SU-DHL-6 (cell line): Measurements from ENCODE around the gene MYO1D.
"Not testable (repeated sequence)": the region's sequence is repeated elsewhere in the genome, so short reads cannot be mapped to it uniquely, and the experiment has no call there.

Source experiments
- H2AFZ ChIP-seq: fragments of 200-600 bp; sonication (generic); 2 replicates; pipeline ENCODE4 v1.6.1; 2014; ENCODE audit warnings: low read depth, mild to moderate bottlenecking, moderate library complexity, mixed read lengths, antibody characterized with exemption, low read length; ENCODE audit not compliant: severe bottlenecking
- H3F3A ChIP-seq: fragments of 200-600 bp; shearing (Covaris generic); 2 replicates; pipeline ENCODE4 v1.6.0; 2016; ENCODE audit warnings: antibody characterized with exemption, mild to moderate bottlenecking; ENCODE audit not compliant: insufficient read depth
- H3K27ac ChIP-seq: fragments of 200-600 bp; sonication (generic); 2 replicates; pipeline ENCODE4 v1.5.1; 2016; ENCODE audit warnings: low read depth, mild to moderate bottlenecking, low read length, moderate library complexity, mixed read lengths
- H3K27me3 ChIP-seq: fragments of 200-600 bp; sonication (generic), shearing (Covaris generic); 2 replicates; pipeline ENCODE4 v1.6.0; 2014; ENCODE audit warnings: mild to moderate bottlenecking, low read length
- H3K36me3 ChIP-seq: fragments of 200-600 bp; sonication (generic); 2 replicates; pipeline ENCODE4 v1.6.1; 2014; ENCODE audit warnings: mild to moderate bottlenecking, low read length, mixed read lengths
- H3K4me2 ChIP-seq: fragments of 300-600, 200-600 bp; shearing (Covaris generic), sonication (generic); 2 replicates; pipeline ENCODE4 v1.6.0; 2014; ENCODE audit warnings: low read length, low read depth, mild to moderate bottlenecking; ENCODE audit not compliant: poor library complexity, severe bottlenecking
- H3K4me3 ChIP-seq: fragments of 200-600 bp; sonication (generic); 2 replicates; pipeline ENCODE4 v1.5.1; 2014; ENCODE audit warnings: antibody characterized with exemption, low read length, mild to moderate bottlenecking, mixed read lengths; ENCODE audit not compliant: insufficient read depth, poor library complexity, severe bottlenecking
- H3K79me2 ChIP-seq: fragments of 200-600 bp; sonication (generic); 2 replicates; pipeline ENCODE4 v1.6.1; 2014; ENCODE audit warnings: mild to moderate bottlenecking, low read length, moderate library complexity; ENCODE audit not compliant: insufficient read depth
- H3K9ac ChIP-seq: fragments of 200-600 bp; sonication (generic); 2 replicates; pipeline ENCODE4 v1.7.0; 2014; ENCODE audit warnings: mild to moderate bottlenecking, low read length
- H3K9me2 ChIP-seq: fragments of 200-600 bp; sonication (generic); replicated peaks from 2 replicates; pipeline ENCODE4 v1.6.1; 2014; ENCODE audit warnings: low read length; ENCODE audit not compliant: insufficient read depth
- H3K9me3 ChIP-seq: fragments of 200-600 bp; sonication (generic); 2 replicates; pipeline ENCODE4 v1.6.1; 2014; ENCODE audit warnings: low read length, mixed read lengths; ENCODE audit not compliant: insufficient read depth
- H4K20me1 ChIP-seq: fragments of 200-600 bp; sonication (generic); 2 replicates; pipeline ENCODE4 v1.6.1; 2014; ENCODE audit warnings: low read depth, mild to moderate bottlenecking, antibody characterized with exemption, low read length, moderate library complexity, mixed read lengths
- CTCF ChIP-seq: fragments of 200-600 bp; sonication (generic); IDR thresholded peaks from one replicate; pipeline ENCODE4 v1.5.1; 2017; ENCODE audit warnings: antibody characterized with exemption, mild to moderate bottlenecking, low read length, moderate library complexity; ENCODE audit not compliant: insufficient read depth, poor library complexity, severe bottlenecking
- EZH2phosphoT487 ChIP-seq: fragments of 200-600 bp; sonication (generic), shearing (Covaris generic); conservative IDR thresholded peaks from 2 replicates; pipeline ENCODE4 v1.6.1; 2018; ENCODE audit warnings: mild to moderate bottlenecking, antibody characterized with exemption, low read length, moderate library complexity, mixed read lengths

Gene MYO1D

GRCh38 chr17:32529604-32530003 is 347.3 kb downstream of the MYO1D start:
- no peaks in the 10 kb centered on the region for H3K9me3 ChIP-seq
- no peaks in the 10 kb centered on the region for H4K20me1 ChIP-seq
- H3F3A ChIP-seq = no peaks in the 10 kb centered on the region; the same call in 1 of the 2 replicates
- H3K27ac ChIP-seq = no peak overlapping the region
- no peaks in the 10 kb centered on the region for H3K9me2 ChIP-seq
- H3K36me3 ChIP-seq = no peaks in the 10 kb centered on the region
- no peak overlapping the region for H3K9ac ChIP-seq
- no peak for TF ChIP-seq CTCF
- TF ChIP-seq EZH2phosphoT487 = no peak
- H3K27me3 ChIP-seq = no peaks in the 10 kb centered on the region
- no peaks in the 10 kb centered on the region for H3K79me2 ChIP-seq
- no peak overlapping the region for H2AFZ ChIP-seq
- H3K4me3 ChIP-seq = no peak overlapping the region
- H3K4me2 ChIP-seq = no peak overlapping the region

- no peak overlapping the region for H2AFZ ChIP-seq
- H3K9ac ChIP-seq = no peak overlapping the region
- H3K27me3 ChIP-seq = no peaks in the 10 kb centered on the region
- no peaks in the 10 kb centered on the region for H4K20me1 ChIP-seq
- no peak overlapping the region for H3K4me3 ChIP-seq
- peaks cover 4% of the 10 kb centered on the region for H3F3A ChIP-seq
- no peaks in the 10 kb centered on the region for H3K9me3 ChIP-seq
- no peaks in the 10 kb centered on the region for H3K79me2 ChIP-seq
- H3K27ac ChIP-seq = no peak overlapping the region
- no peaks in the 10 kb centered on the region for H3K36me3 ChIP-seq
- no peaks in the 10 kb centered on the region for H3K9me2 ChIP-seq
- no peak overlapping the region for H3K4me2 ChIP-seq
- TF ChIP-seq EZH2phosphoT487 (no peak), CTCF (no peak)
Measured at GRCh38 chr17:32528825-32529224, 348.1 kb downstream of the MYO1D start.

- no peak for TF ChIP-seq EZH2phosphoT487
- TF ChIP-seq CTCF = no peak
- Histone ChIP-seq H3K9me3 (no peaks in the 10 kb centered on the region), H3K9me2 (no peaks in the 10 kb centered on the region), H3F3A (peaks cover 10% of the 10 kb centered on the region), H4K20me1 (no peaks in the 10 kb centered on the region), H3K4me3 (no peak overlapping the region), H3K4me2 (no peak overlapping the region), H3K79me2 (no peaks in the 10 kb centered on the region), H3K9ac (no peak overlapping the region), H3K36me3 (no peaks in the 10 kb centered on the region), H3K27ac (no peak overlapping the region), H3K27me3 (no peaks in the 10 kb centered on the region), H2AFZ (no peak overlapping the region)
Measured at GRCh38 chr17:32527146-32527545, 349.8 kb downstream of the MYO1D start.

- Histone ChIP-seq H2AFZ (no peak overlapping the region), H3K4me3 (no peak overlapping the region), H3K79me2 (no peaks in the 10 kb centered on the region), H3K9ac (no peak overlapping the region), H3K27me3 (no peaks in the 10 kb centered on the region), H4K20me1 (no peaks in the 10 kb centered on the region), H3K27ac (no peak overlapping the region), H3K9me3 (no peaks in the 10 kb centered on the region), H3F3A (peaks cover 10% of the 10 kb centered on the region), H3K9me2 (no peaks in the 10 kb centered on the region), H3K36me3 (no peaks in the 10 kb centered on the region), H3K4me2 (no peak overlapping the region)
- TF ChIP-seq EZH2phosphoT487 = no peak
- no peak for TF ChIP-seq CTCF
Measured at GRCh38 chr17:32525122-32525521, 351.8 kb downstream of the MYO1D start.

DNA sequence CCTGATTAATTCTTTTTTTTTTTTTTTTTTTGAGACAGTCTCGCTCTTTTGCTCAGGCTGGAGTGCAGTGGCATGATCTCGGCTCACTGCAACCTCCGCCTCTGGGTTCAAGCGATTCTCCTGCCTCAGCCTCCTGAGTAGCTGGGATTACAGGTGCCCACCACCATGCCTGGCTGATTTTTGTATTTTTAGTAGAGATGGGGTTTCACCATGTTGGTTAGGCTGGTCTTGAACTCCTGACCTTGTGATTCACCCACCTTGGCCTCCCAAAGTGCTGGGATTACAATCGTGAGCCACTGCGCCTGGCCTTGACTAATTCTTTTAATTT is 352.4 kb downstream of the MYO1D start:
- H3K27me3 ChIP-seq, H2AFZ ChIP-seq, H3K36me3 ChIP-seq, H3K9ac ChIP-seq, H3K4me3 ChIP-seq, H4K20me1 ChIP-seq, H3K79me2 ChIP-seq, H3K9me3 ChIP-seq, H3K9me2 ChIP-seq, H3K27ac ChIP-seq: not testable (repeated sequence)
- peaks cover 10% of the 10 kb centered on the region for H3F3A ChIP-seq
- peak overlapping the region; percentile 59 for H3K4me2 ChIP-seq
